Stimulated activated CD8-positive, alpha-beta memory T cell treated with anti-CD3 and anti-CD28 coated beads, Interleukin-4, amount 100 ng/mL, for 48 hours (primary cell): Measurements from ENCODE around the gene PUSL1.

Source experiments
- DNase-seq: peaks from one replicate; pipeline ENCODE4 v3.0.0-alpha.2; 2020

PUSL1 gene

GRCh38 chr1:1296070-1297061 lies 12.0 kb upstream of the PUSL1 start:
- DNase-seq = no peak

- DNase-seq = no peak
These were observed 10.5 kb upstream of the PUSL1 start for GRCh38 chr1:1297802-1298424.

GRCh38 chr1:1298861-1299685 lies 9.3 kb upstream of the PUSL1 start:
- no peak for DNase-seq

GRCh38 chr1:1299686-1300351 lies 8.6 kb upstream of the PUSL1 start:
- no peak for DNase-seq

GRCh38 chr1:1300352-1300739 lies 8.1 kb upstream of the PUSL1 start:
- no peak for DNase-seq

- peak; percentile 45 for DNase-seq
These were observed 6.4 kb upstream of the PUSL1 start for GRCh38 chr1:1302006-1302430.

GRCh38 chr1:1302951-1303509 lies 5.4 kb upstream of the PUSL1 start:
- DNase-seq = no peak

GRCh38 chr1:1303736-1304135 lies 4.7 kb upstream of the PUSL1 start:
- DNase-seq = no peak

- no peak for DNase-seq
These were observed 3.8 kb upstream of the PUSL1 start for GRCh38 chr1:1304331-1305299.

- DNase-seq = peak; percentile 82
These were observed 2.9 kb upstream of the PUSL1 start for GRCh38 chr1:1305300-1306069.

GRCh38 chr1:1306070-1306660 lies 2.2 kb upstream of the PUSL1 start:
- peak; percentile 46 for DNase-seq

- no peak for DNase-seq
These were observed 1.6 kb upstream of the PUSL1 start for GRCh38 chr1:1306661-1307260.

- no peak for DNase-seq
These were observed 1.0 kb upstream of the PUSL1 start for GRCh38 chr1:1307261-1307922.

GRCh38 chr1:1308756-1309250 lies 406 bp downstream of the PUSL1 start:
- peak; percentile 36 for DNase-seq

GRCh38 chr1:1309251-1310108 lies 1.1 kb downstream of the PUSL1 start:
- peak; percentile 43 for DNase-seq

GRCh38 chr1:1310109-1310385 lies 1.6 kb downstream of the PUSL1 start:
- DNase-seq = no peak

GRCh38 chr1:1310476-1311053 lies 2.2 kb downstream of the PUSL1 start:
- no peak for DNase-seq
